OCI-LY7 (cell line): ENCODE data around the gene COL4A4. TPM values are rescaled to one million over a fixed set of nuclear protein-coding genes. Genes with fewer than 3 reads are reported as not detected.

Source experiments
- BruUV-seq: library from RNA; stranded (reverse); fragments of 400-500 nt; replicated peaks from 2 replicates; lab custom pipeline; 2021; lab: Mats Ljungman, UMichigan
- CTCF ChIA-PET: fragments of 300-600 bp; sonication (Branson Sonifier 250); formaldehyde crosslinking; loops from one replicate; lab custom pipeline; 2022; ENCODE audit warnings: antibody characterized with exemption; ENCODE audit not compliant: unreplicated experiment; lab: Charles Lee
- POLR2A ChIA-PET: fragments of 300-600 bp; sonication (Branson Sonifier 250); formaldehyde crosslinking; loops from one replicate; lab custom pipeline; 2022; ENCODE audit warnings: antibody characterized with exemption; lab: Charles Lee
- DNase-seq: peaks from one replicate; pipeline ENCODE4 v3.0.0-alpha.2; 2015; ENCODE audit warnings: low spot score
- H2AFZ ChIP-seq: fragments of 200-600 bp; sonication (generic), shearing (Covaris generic); 2 replicates; pipeline ENCODE4 v1.6.1; 2014; ENCODE audit warnings: mild to moderate bottlenecking, antibody characterized with exemption, low read length, moderate library complexity
- H3K27ac ChIP-seq: fragments of 200-600 bp; sonication (generic); 2 replicates; pipeline ENCODE4 v1.5.1; 2014; ENCODE audit warnings: mixed run types, low read depth, mild to moderate bottlenecking, moderate library complexity, low read length, inconsistent platforms; ENCODE audit not compliant: poor library complexity, severe bottlenecking
- H3K36me3 ChIP-seq: fragments of 200-600 bp; sonication (generic); 2 replicates; pipeline ENCODE4 v1.6.1; 2014; ENCODE audit warnings: mild to moderate bottlenecking, antibody characterized with exemption, low read length, moderate library complexity, mixed read lengths; ENCODE audit not compliant: insufficient read depth
- H3K4me1 ChIP-seq: fragments of 200-600 bp; sonication (generic); 2 replicates; pipeline ENCODE4 v1.5.1; 2014; ENCODE audit warnings: mild to moderate bottlenecking, low read length; ENCODE audit not compliant: insufficient read depth, poor library complexity, severe bottlenecking
- H3K4me2 ChIP-seq: fragments of 200-600 bp; sonication (generic); 2 replicates; pipeline ENCODE4 v1.6.1; 2014; ENCODE audit warnings: mild to moderate bottlenecking, low read length
- H3K4me3 ChIP-seq: fragments of 200-600 bp; sonication (generic); 2 replicates; pipeline ENCODE4 v1.5.1; 2014; ENCODE audit warnings: mild to moderate bottlenecking, low read depth, low read length; ENCODE audit not compliant: poor library complexity, severe bottlenecking
- H3K79me2 ChIP-seq: fragments of 200-600 bp; sonication (generic); 2 replicates; pipeline ENCODE4 v1.6.1; 2016; ENCODE audit warnings: low read depth, mild to moderate bottlenecking, low read length, moderate library complexity, mixed read lengths; ENCODE audit not compliant: insufficient read depth
- H3K9me2 ChIP-seq: fragments of 200-600 bp; sonication (generic); 2 replicates; pipeline ENCODE4 v1.6.1; 2016; ENCODE audit warnings: mild to moderate bottlenecking, low read length, mixed read lengths; ENCODE audit not compliant: insufficient read depth
- H3K9me3 ChIP-seq: fragments of 200-600 bp; sonication (generic); 2 replicates; pipeline ENCODE4 v1.6.1; 2014; ENCODE audit warnings: mild to moderate bottlenecking, mixed run types, low read length, mixed read lengths
- H4K20me1 ChIP-seq: fragments of 200-600 bp; sonication (generic); 2 replicates; pipeline ENCODE4 v1.6.1; 2014; ENCODE audit warnings: mild to moderate bottlenecking, antibody characterized with exemption, low read length, moderate library complexity, mixed read lengths; ENCODE audit not compliant: insufficient read depth
- EZH2phosphoT487 ChIP-seq: fragments of 200-600 bp; sonication (generic); IDR thresholded peaks from 2 replicates; pipeline ENCODE4 v1.6.1; 2018; ENCODE audit warnings: low read depth, borderline replicate concordance, mild to moderate bottlenecking, mixed run types, antibody characterized with exemption, low read length, moderate library complexity, mixed read lengths
- intact Hi-C: fragments of 100-400 bp; cut with micrococcal nuclease; formaldehyde crosslinking; loops from one replicate; pipeline ENCODE4 v1.10.0; 2022; ENCODE audit not compliant: unreplicated experiment
- total RNA-seq, 2 experiments: library from RNA; depleted of rRNA in 1 of 2; stranded (reverse); fragments of >200 nt in 1 of 2; shearing (Covaris generic) in 1 of 2; gene quantifications; 2 replicates each; pipeline ENCODE4 v1.2.3, GENCODE V29; 2014 to 2022
- TF ChIP-seq, protein P1 (sequence below): fragments of 200-600 bp; sonication (generic); conservative IDR thresholded peaks from 2 replicates; pipeline ENCODE4 v1.5.1; 2014; ENCODE audit warnings: mild to moderate bottlenecking, antibody characterized with exemption, low read length, moderate library complexity, mixed read lengths

The COL4A4 gene
- total RNA-seq, 2 experiments from 2014 or later, result 0.16 to 7.0 TPM

GRCh38 chr2:227052879-227053278 lies 111.1 kb downstream of the COL4A4 start:
- intact Hi-C loops, result no loop called here
- no peaks in the 10 kb centered on the region for H3K4me1 ChIP-seq
- no peak for DNase-seq
- ChIA-PET CTCF (no interaction called here), POLR2A (interaction anchor here (0.6 to 0.7 kb wide), 2 partner anchors 21 to 27 kb away, joined by 3 to 5 read pairs; no protein-coding TSS in a partner anchor)
- no peaks in the 10 kb centered on the region for H3K9me3 ChIP-seq
- H4K20me1 ChIP-seq, result no peaks in the 10 kb centered on the region
- no peaks in the 10 kb centered on the region for H3K9me2 ChIP-seq
- H3K79me2 ChIP-seq, result no peaks in the 10 kb centered on the region
- no TSS peak for BruUV-seq
- H3K4me2 ChIP-seq, result no peak overlapping the region
- H3K36me3 ChIP-seq, result no peaks in the 10 kb centered on the region
- no peak overlapping the region for H2AFZ ChIP-seq
- no peak overlapping the region for H3K4me3 ChIP-seq
- no peak overlapping the region for H3K27ac ChIP-seq
- TF ChIP-seq, protein P1, sequence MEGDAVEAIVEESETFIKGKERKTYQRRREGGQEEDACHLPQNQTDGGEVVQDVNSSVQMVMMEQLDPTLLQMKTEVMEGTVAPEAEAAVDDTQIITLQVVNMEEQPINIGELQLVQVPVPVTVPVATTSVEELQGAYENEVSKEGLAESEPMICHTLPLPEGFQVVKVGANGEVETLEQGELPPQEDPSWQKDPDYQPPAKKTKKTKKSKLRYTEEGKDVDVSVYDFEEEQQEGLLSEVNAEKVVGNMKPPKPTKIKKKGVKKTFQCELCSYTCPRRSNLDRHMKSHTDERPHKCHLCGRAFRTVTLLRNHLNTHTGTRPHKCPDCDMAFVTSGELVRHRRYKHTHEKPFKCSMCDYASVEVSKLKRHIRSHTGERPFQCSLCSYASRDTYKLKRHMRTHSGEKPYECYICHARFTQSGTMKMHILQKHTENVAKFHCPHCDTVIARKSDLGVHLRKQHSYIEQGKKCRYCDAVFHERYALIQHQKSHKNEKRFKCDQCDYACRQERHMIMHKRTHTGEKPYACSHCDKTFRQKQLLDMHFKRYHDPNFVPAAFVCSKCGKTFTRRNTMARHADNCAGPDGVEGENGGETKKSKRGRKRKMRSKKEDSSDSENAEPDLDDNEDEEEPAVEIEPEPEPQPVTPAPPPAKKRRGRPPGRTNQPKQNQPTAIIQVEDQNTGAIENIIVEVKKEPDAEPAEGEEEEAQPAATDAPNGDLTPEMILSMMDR, result no peak

DNA sequence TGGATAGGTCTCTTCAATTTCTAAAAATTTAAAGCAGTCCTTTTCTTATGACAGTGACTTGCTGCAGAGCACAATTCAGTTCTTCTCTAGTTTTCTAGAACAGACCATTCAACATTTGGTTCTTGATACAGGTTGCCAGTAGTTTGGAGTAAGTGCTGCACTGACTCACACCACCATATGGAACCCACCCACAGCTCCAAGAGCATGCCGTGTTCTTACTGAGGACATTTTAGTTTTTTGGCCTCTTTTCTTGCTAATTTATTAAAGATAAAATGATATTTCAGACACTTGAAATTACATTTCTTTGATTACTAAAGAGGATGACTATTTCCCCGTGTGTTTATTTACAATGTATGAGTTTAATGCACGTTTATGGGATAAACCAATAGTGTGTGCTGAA lies 120.0 kb downstream of the COL4A4 start:
- no peaks in the 10 kb centered on the region for H3K4me1 ChIP-seq
- no peak overlapping the region for H3K4me3 ChIP-seq
- no peak overlapping the region for H2AFZ ChIP-seq
- ChIA-PET CTCF (no interaction called here), POLR2A (no interaction called here)
- no peak overlapping the region for H3K4me2 ChIP-seq
- DNase-seq, result no peak
- H3K9me2 ChIP-seq, result no peaks in the 10 kb centered on the region
- intact Hi-C loops, result no loop called here
- TF ChIP-seq EZH2phosphoT487, result no peak
- TF ChIP-seq, protein P1, result no peak
- no peaks in the 10 kb centered on the region for H3K9me3 ChIP-seq
- H3K36me3 ChIP-seq, result no peaks in the 10 kb centered on the region
- H3K79me2 ChIP-seq, result no peaks in the 10 kb centered on the region
- no peaks in the 10 kb centered on the region for H4K20me1 ChIP-seq
- H3K27ac ChIP-seq, result no peak overlapping the region
- no TSS peak for BruUV-seq

- intact Hi-C loops, result loop anchor here (10.0 kb wide), 1 partner anchor 66 kb away; no protein-coding TSS in a partner anchor
- no TSS peak for BruUV-seq
- Histone ChIP-seq H3K9me2 (no peaks in the 10 kb centered on the region), H3K4me1 (no peaks in the 10 kb centered on the region), H3K4me2 (no peak overlapping the region), H3K9me3 (no peaks in the 10 kb centered on the region), H3K79me2 (no peaks in the 10 kb centered on the region), H3K27ac (no peak overlapping the region), H3K36me3 (no peaks in the 10 kb centered on the region), H3K4me3 (no peak overlapping the region), H4K20me1 (no peaks in the 10 kb centered on the region), H2AFZ (no peak overlapping the region)
- DNase-seq, result no peak
- CTCF ChIA-PET, result no interaction called here
- POLR2A ChIA-PET, result no interaction called here
- no peak for TF ChIP-seq EZH2phosphoT487
- TF ChIP-seq, protein P1, result peak; percentile 37; the same call in 1 of the 2 replicates
These were observed 125.3 kb downstream of the COL4A4 start for GRCh38 chr2:227038550-227039189.
